Measurements from ENCODE around the gene POLR2I. TPM values are rescaled to one million over a fixed set of nuclear protein-coding genes. Genes with fewer than 3 reads are reported as not detected.

POLR2I gene
- total RNA-seq, 1 experiment from 2014 or later = 146 TPM

DNA sequence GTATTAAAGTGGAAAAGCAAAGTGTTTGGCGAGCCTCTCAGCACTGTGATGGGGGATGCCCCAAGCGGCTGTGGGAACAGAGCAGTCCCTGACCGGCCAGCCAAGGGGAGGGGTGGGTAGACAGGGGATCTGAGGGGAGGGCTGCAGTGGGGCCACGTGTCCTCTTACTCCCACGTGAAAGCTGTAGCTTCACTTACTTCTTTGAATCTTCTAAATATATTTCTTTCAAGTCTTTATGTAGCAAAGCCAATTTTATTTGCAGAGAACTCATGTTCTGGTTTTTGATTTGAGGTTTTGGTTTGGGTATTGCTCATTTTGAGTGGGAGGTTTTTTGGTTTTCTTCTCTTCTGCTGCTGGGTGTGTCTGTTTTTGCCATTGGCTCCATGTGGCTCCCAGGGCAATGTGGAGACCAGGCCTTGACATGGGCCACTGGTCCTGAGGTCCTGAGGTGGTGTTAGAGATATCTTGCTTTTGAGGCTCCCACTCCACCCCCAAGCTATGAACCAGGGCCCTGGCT lies 21.5 kb downstream of the POLR2I start:
- no peak for TF ChIP-seq CTCF (conservative IDR thresholded peaks at IDR 0.05)
- Histone ChIP-seq H2BK15ac (ENCODE audit: low read depth, low read length) (no peak overlapping the region), H4K20me1 (ENCODE audit: control insufficient read depth, insufficient read depth, insufficient read length) (no peaks in the 10 kb centered on the region), H4K5ac (ENCODE audit: insufficient read length, low read depth, low read length) (no peak overlapping the region), H3K4ac (ENCODE audit: low read depth, low read length) (no peak overlapping the region), H3K27ac (ENCODE audit: insufficient read length, low read depth, low read length) (no peak overlapping the region), H3K9ac (ENCODE audit: extremely low read depth, insufficient read length, low read length) (no peak overlapping the region), H3K4me1 (ENCODE audit: insufficient read depth, low read length) (no peaks in the 10 kb centered on the region), H2BK120ac (ENCODE audit: low read depth, low read length, poor library complexity, severe bottlenecking) (no peak overlapping the region), H3K23ac (ENCODE audit: insufficient read length, low read depth, low read length) (no peak overlapping the region), H2BK12ac (ENCODE audit: insufficient read length, low read depth, low read length) (no peak overlapping the region), H3K18ac (ENCODE audit: insufficient read length, low read depth, low read length) (no peak overlapping the region), H3K14ac (ENCODE audit: insufficient read depth, low read length) (no peak overlapping the region), H3K79me1 (ENCODE audit: insufficient read depth, low read depth, low read length, poor library complexity, severe bottlenecking) (no peaks in the 10 kb centered on the region), H2AFZ (ENCODE audit: low read length) (no peak overlapping the region), H3K27me3 (ENCODE audit: insufficient read depth, low read length) (no peaks in the 10 kb centered on the region), H3K23me2 (ENCODE audit: insufficient read length, low read depth, low read length, poor library complexity, severe bottlenecking) (no peaks in the 10 kb centered on the region), H3K4me2 (ENCODE audit: insufficient read depth, insufficient read length, low read length) (no peak overlapping the region), H2BK5ac (ENCODE audit: insufficient read length, low read length) (no peak overlapping the region), H3T11ph (ENCODE audit: low read length) (no peak overlapping the region), H2AK5ac (ENCODE audit: insufficient read length, low read length) (no peak overlapping the region), H4K91ac (ENCODE audit: insufficient read length, low read depth, low read length) (no peak overlapping the region), H4K8ac (replicated peaks; ENCODE audit: insufficient read length, low read depth, low read length) (no peak overlapping the region), H3K9me3 (ENCODE audit: control insufficient read depth, low read depth, low read length) (no peaks in the 10 kb centered on the region), H3K56ac (ENCODE audit: insufficient read length, low read depth, low read length) (no peak overlapping the region), H3K79me2 (ENCODE audit: insufficient read depth, low read length) (no peaks in the 10 kb centered on the region), H2BK20ac (ENCODE audit: low read depth, low read length, poor library complexity, severe bottlenecking) (no peak overlapping the region)
- no CpG with 5 or more reads among the region's 5 CpGs for WGBS (ENCODE audit: extremely low coverage, insufficient read length, low lambda C conversion rate)
- Mint-ChIP-seq H3K4me3 (no peak overlapping the region), H3K9me3 (no peaks in the 10 kb centered on the region), H3K27ac (no peak overlapping the region), H3K36me3 (ENCODE audit: insufficient read depth in 1 of 3, low read depth in 3 of 3) (peaks cover 48 to 83% (median 64%) of the 10 kb centered on the region in 3 experiments), H3K4me1 (no peaks in the 10 kb centered on the region), H3K27me3 (ENCODE audit: low read depth) (no peaks in the 10 kb centered on the region)
- DNase-seq = no peak

Data from H9 (cell line).